ENCODE results near the gene IL1F10. TPM values are rescaled to one million over a fixed set of nuclear protein-coding genes. Genes with fewer than 3 reads are reported as not detected.

IL1F10 gene
- total and polyA plus RNA-seq, 4 experiments from 2014 or later = not detected

GRCh38 chr2:113032737-113033136 is 35.0 kb upstream of the IL1F10 start:
- POLR2A ChIA-PET (ENCODE audit: partially characterized antibody) = no interaction called here
- DNase-seq = no peak
- intact Hi-C loops (cut with micrococcal nuclease) = no loop called here
- Histone ChIP-seq H3K4me3 (ENCODE audit: low read length in 2 of 2) (no peak overlapping the region), H3K9me3 (ENCODE audit: control insufficient read depth in 1 of 2, low read length in 2 of 2) (no peaks in the 10 kb centered on the region), H3K27me3 (ENCODE audit: insufficient read depth, low read length) (no peaks in the 10 kb centered on the region), H3K36me3 (ENCODE audit: insufficient read depth, low read length) (no peaks in the 10 kb centered on the region), H3K4me1 (ENCODE audit: insufficient read depth, low read length) (no peaks in the 10 kb centered on the region), H3K27ac (ENCODE audit: low read depth, low read length) (no peak overlapping the region)
- CTCF ChIA-PET (ENCODE audit: partially characterized antibody) = interaction anchor here (1.6 kb wide), 1 partner anchor 13 kb away, joined by 3 read pairs; no protein-coding TSS in a partner anchor
- H3K9me3 Mint-ChIP-seq = peaks cover 0 to 1% (median 0%) of the 10 kb centered on the region in 8 donors
- H3K27me3 Mint-ChIP-seq = peaks cover 10 to 13% of the 10 kb centered on the region in 2 donors
- no peak overlapping the region for H3K4me3 Mint-ChIP-seq
- no peaks in the 10 kb centered on the region for H3K36me3 Mint-ChIP-seq
- no peaks in the 10 kb centered on the region for H3K4me1 Mint-ChIP-seq
- peak overlapping the region in 1 of 7 donors; percentile 45 for H3K27ac Mint-ChIP-seq

DNA sequence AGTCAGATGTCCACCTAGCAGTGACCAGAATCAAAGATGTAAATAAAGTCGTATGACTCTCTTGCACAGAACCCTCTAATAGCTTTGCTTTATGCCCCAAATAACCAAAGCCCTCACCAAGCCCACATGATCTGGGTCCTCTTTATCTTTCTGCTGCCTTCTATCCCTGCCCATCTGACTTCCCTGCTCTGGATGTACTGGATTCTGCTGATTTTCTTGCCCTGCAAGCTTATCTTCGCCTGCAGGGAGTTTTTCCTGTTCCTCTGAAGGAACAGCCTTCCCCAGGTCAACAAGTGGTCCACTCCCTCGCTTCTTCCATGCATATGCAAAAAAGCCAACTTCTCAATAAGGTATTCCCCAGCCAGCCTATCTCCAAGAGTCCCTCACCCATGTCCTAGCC is 33.8 kb upstream of the IL1F10 start:
- intact Hi-C loops (cut with micrococcal nuclease) = no loop called here
- H3K4me3 Mint-ChIP-seq = no peak overlapping the region
- H3K27ac Mint-ChIP-seq = no peak overlapping the region
- no peaks in the 10 kb centered on the region for H3K4me1 Mint-ChIP-seq
- no peak for DNase-seq
- no peaks in the 10 kb centered on the region for H3K27me3 ChIP-seq (ENCODE audit: insufficient read depth, low read length)
- H3K4me3 ChIP-seq (ENCODE audit: low read length in 2 of 2) = no peak overlapping the region
- no peaks in the 10 kb centered on the region for H3K9me3 ChIP-seq (ENCODE audit: control insufficient read depth in 1 of 2, low read length in 2 of 2)
- H3K36me3 ChIP-seq (ENCODE audit: insufficient read depth, low read length) = no peaks in the 10 kb centered on the region
- no peak overlapping the region for H3K27ac ChIP-seq (ENCODE audit: low read depth, low read length)
- ChIA-PET POLR2A (ENCODE audit: partially characterized antibody) (no interaction called here), CTCF (ENCODE audit: partially characterized antibody) (no interaction called here)
- H3K36me3 Mint-ChIP-seq = no peaks in the 10 kb centered on the region
- H3K27me3 Mint-ChIP-seq = peaks cover 15 to 18% of the 10 kb centered on the region in 2 donors
- H3K9me3 Mint-ChIP-seq = peaks cover 0 to 1% (median 0%) of the 10 kb centered on the region in 8 donors
- no peaks in the 10 kb centered on the region for H3K4me1 ChIP-seq (ENCODE audit: insufficient read depth, low read length)

GRCh38 chr2:113036763-113037162 is 31.0 kb upstream of the IL1F10 start:
- H3K27me3 Mint-ChIP-seq = peaks cover 12 to 13% of the 10 kb centered on the region in 2 donors
- CTCF ChIA-PET (ENCODE audit: partially characterized antibody) = no interaction called here
- H3K36me3 ChIP-seq (ENCODE audit: insufficient read depth, low read length) = no peaks in the 10 kb centered on the region
- no peaks in the 10 kb centered on the region for H3K4me1 ChIP-seq (ENCODE audit: insufficient read depth, low read length)
- H3K27ac ChIP-seq (ENCODE audit: low read depth, low read length) = no peak overlapping the region
- peaks cover 0 to 1% (median 0%) of the 10 kb centered on the region in 8 donors for H3K9me3 Mint-ChIP-seq
- intact Hi-C loops (cut with micrococcal nuclease) = no loop called here
- no peak overlapping the region for H3K4me3 Mint-ChIP-seq
- H3K27me3 ChIP-seq (ENCODE audit: insufficient read depth, low read length) = no peaks in the 10 kb centered on the region
- DNase-seq = no peak
- H3K4me3 ChIP-seq (ENCODE audit: low read length in 2 of 2) = no peak overlapping the region
- POLR2A ChIA-PET (ENCODE audit: partially characterized antibody) = no interaction called here
- H3K27ac Mint-ChIP-seq = no peak overlapping the region
- H3K36me3 Mint-ChIP-seq = no peaks in the 10 kb centered on the region
- H3K4me1 Mint-ChIP-seq = peaks cover 0 to 4% (median 2%) of the 10 kb centered on the region in 4 donors
- H3K9me3 ChIP-seq (ENCODE audit: control insufficient read depth in 1 of 2, low read length in 2 of 2) = no peaks in the 10 kb centered on the region

DNA sequence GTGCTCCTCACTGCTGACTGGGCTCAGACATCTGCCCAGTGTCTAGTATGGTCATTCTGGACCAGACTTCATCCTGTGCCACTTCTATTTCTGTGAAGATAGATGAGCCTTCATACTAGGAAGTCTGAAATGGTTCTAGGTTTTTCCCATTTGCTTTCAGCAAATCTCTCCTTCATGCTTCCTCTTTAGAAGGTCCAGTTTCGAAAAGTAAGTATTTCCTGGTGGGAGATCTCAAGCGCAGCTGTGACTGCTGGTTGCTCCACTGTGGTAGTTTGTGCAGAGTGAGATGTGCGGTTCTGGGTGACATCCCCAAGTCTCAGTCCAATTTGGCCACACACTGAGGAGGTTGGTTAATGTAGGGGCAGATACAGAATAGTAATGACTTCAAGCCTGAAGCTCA is 29.5 kb upstream of the IL1F10 start:
- ChIA-PET CTCF (ENCODE audit: partially characterized antibody) (no interaction called here), POLR2A (ENCODE audit: partially characterized antibody) (no interaction called here)
- no peak overlapping the region for H3K4me3 ChIP-seq (ENCODE audit: low read length in 2 of 2)
- H3K4me1 Mint-ChIP-seq = peaks cover 0 to 4% (median 2%) of the 10 kb centered on the region in 4 donors
- no peaks in the 10 kb centered on the region for H3K9me3 ChIP-seq (ENCODE audit: control insufficient read depth in 1 of 2, low read length in 2 of 2)
- intact Hi-C loops (cut with micrococcal nuclease) = no loop called here
- H3K4me3 Mint-ChIP-seq = no peak overlapping the region
- H3K27ac Mint-ChIP-seq = no peak overlapping the region
- H3K27me3 ChIP-seq (ENCODE audit: insufficient read depth, low read length) = no peaks in the 10 kb centered on the region
- no peaks in the 10 kb centered on the region for H3K36me3 Mint-ChIP-seq
- H3K9me3 Mint-ChIP-seq = peaks cover 0 to 1% (median 0%) of the 10 kb centered on the region in 8 donors
- H3K4me1 ChIP-seq (ENCODE audit: insufficient read depth, low read length) = no peaks in the 10 kb centered on the region
- DNase-seq = no peak
- peaks cover 12 to 13% of the 10 kb centered on the region in 2 donors for H3K27me3 Mint-ChIP-seq
- no peak overlapping the region for H3K27ac ChIP-seq (ENCODE audit: low read depth, low read length)
- no peaks in the 10 kb centered on the region for H3K36me3 ChIP-seq (ENCODE audit: insufficient read depth, low read length)

- Mint-ChIP-seq H3K27ac (no peak overlapping the region), H3K4me1 (peaks cover 0 to 4% (median 2%) of the 10 kb centered on the region in 4 donors), H3K27me3 (peaks cover 7 to 11% of the 10 kb centered on the region in 2 donors), H3K4me3 (no peak overlapping the region), H3K9me3 (peaks cover 0 to 1% (median 0%) of the 10 kb centered on the region in 8 donors), H3K36me3 (no peaks in the 10 kb centered on the region)
- Histone ChIP-seq H3K27me3 (ENCODE audit: insufficient read depth, low read length) (no peaks in the 10 kb centered on the region), H3K4me1 (ENCODE audit: insufficient read depth, low read length) (no peaks in the 10 kb centered on the region), H3K4me3 (ENCODE audit: low read length in 2 of 2) (no peak overlapping the region), H3K9me3 (ENCODE audit: control insufficient read depth in 1 of 2, low read length in 2 of 2) (no peaks in the 10 kb centered on the region), H3K36me3 (ENCODE audit: insufficient read depth, low read length) (no peaks in the 10 kb centered on the region), H3K27ac (ENCODE audit: low read depth, low read length) (no peak overlapping the region)
- intact Hi-C loops (cut with micrococcal nuclease) = no loop called here
- ChIA-PET CTCF (ENCODE audit: partially characterized antibody) (no interaction called here), POLR2A (ENCODE audit: partially characterized antibody) (no interaction called here)
- DNase-seq = no peak
Measured at GRCh38 chr2:113039158-113039557, 28.6 kb upstream of the IL1F10 start.

GRCh38 chr2:113039719-113040118 is 28.1 kb upstream of the IL1F10 start:
- H3K9me3 ChIP-seq (ENCODE audit: control insufficient read depth in 1 of 2, low read length in 2 of 2) = no peaks in the 10 kb centered on the region
- H3K4me1 ChIP-seq (ENCODE audit: insufficient read depth, low read length) = no peaks in the 10 kb centered on the region
- no peaks in the 10 kb centered on the region for H3K27me3 ChIP-seq (ENCODE audit: insufficient read depth, low read length)
- ChIA-PET CTCF (ENCODE audit: partially characterized antibody) (no interaction called here), POLR2A (ENCODE audit: partially characterized antibody) (no interaction called here)
- intact Hi-C loops (cut with micrococcal nuclease) = no loop called here
- H3K36me3 ChIP-seq (ENCODE audit: insufficient read depth, low read length) = no peaks in the 10 kb centered on the region
- Mint-ChIP-seq H3K4me3 (no peak overlapping the region), H3K4me1 (peaks cover 0 to 4% (median 2%) of the 10 kb centered on the region in 4 donors), H3K36me3 (no peaks in the 10 kb centered on the region), H3K27ac (no peak overlapping the region), H3K27me3 (peaks cover 7 to 10% of the 10 kb centered on the region in 2 donors), H3K9me3 (peaks cover 0 to 1% (median 0%) of the 10 kb centered on the region in 8 donors)
- no peak overlapping the region for H3K4me3 ChIP-seq (ENCODE audit: low read length in 2 of 2)
- DNase-seq = no peak
- no peak overlapping the region for H3K27ac ChIP-seq (ENCODE audit: low read depth, low read length)

DNA sequence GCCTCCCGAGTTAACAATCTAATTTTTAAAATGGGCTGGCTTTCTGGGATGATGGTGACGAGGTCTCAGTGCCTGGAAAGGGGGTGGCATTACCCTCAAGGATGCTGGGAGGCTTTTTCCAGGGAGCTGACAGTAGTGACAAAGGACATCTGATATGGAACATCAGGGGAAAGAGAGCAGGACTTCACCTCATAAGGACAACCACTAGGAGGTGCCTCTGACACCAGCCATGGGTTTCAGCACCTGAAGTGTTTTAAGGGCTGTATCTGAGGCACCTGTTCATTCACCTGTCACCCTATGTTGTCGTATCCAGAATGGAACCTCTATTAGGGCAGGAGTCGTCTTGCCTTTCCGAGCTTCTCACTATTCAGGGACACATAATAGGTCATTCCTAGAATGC is 25.9 kb upstream of the IL1F10 start:
- Mint-ChIP-seq H3K27ac (no peak overlapping the region), H3K4me3 (no peak overlapping the region), H3K36me3 (no peaks in the 10 kb centered on the region), H3K4me1 (peaks cover 0 to 4% (median 2%) of the 10 kb centered on the region in 4 donors), H3K9me3 (no peaks in the 10 kb centered on the region), H3K27me3 (peaks cover 8 to 9% of the 10 kb centered on the region in 2 donors)
- H3K27ac ChIP-seq (ENCODE audit: low read depth, low read length) = no peak overlapping the region
- intact Hi-C loops (cut with micrococcal nuclease) = no loop called here
- H3K4me3 ChIP-seq (ENCODE audit: low read length in 2 of 2) = no peak overlapping the region
- CTCF ChIA-PET (ENCODE audit: partially characterized antibody) = no interaction called here
- no peaks in the 10 kb centered on the region for H3K9me3 ChIP-seq (ENCODE audit: control insufficient read depth in 1 of 2, low read length in 2 of 2)
- no peak for DNase-seq
- H3K36me3 ChIP-seq (ENCODE audit: insufficient read depth, low read length) = no peaks in the 10 kb centered on the region
- no peaks in the 10 kb centered on the region for H3K27me3 ChIP-seq (ENCODE audit: insufficient read depth, low read length)
- H3K4me1 ChIP-seq (ENCODE audit: insufficient read depth, low read length) = no peaks in the 10 kb centered on the region
- POLR2A ChIA-PET (ENCODE audit: partially characterized antibody) = no interaction called here

- H3K27me3 Mint-ChIP-seq = peaks cover 4 to 6% of the 10 kb centered on the region in 2 donors
- no peak overlapping the region for H3K4me3 ChIP-seq (ENCODE audit: low read length in 2 of 2)
- CTCF ChIA-PET (ENCODE audit: partially characterized antibody) = interaction anchor here (1.0 kb wide), 1 partner anchor 14 kb away, joined by 3 read pairs; no protein-coding TSS in a partner anchor
Measured at GRCh38 chr2:113046465-113046864, 21.3 kb upstream of the IL1F10 start.

More at GRCh38 chr2:113046465-113046864, 21.3 kb upstream of the IL1F10 start:
- Histone ChIP-seq H3K36me3 (ENCODE audit: insufficient read depth, low read length) (no peaks in the 10 kb centered on the region), H3K4me1 (ENCODE audit: insufficient read depth, low read length) (no peaks in the 10 kb centered on the region), H3K9me3 (ENCODE audit: control insufficient read depth in 1 of 2, low read length in 2 of 2) (no peaks in the 10 kb centered on the region), H3K27ac (ENCODE audit: low read depth, low read length) (no peak overlapping the region), H3K27me3 (ENCODE audit: insufficient read depth, low read length) (no peaks in the 10 kb centered on the region)
- Mint-ChIP-seq H3K4me1 (no peaks in the 10 kb centered on the region), H3K36me3 (no peaks in the 10 kb centered on the region), H3K27ac (no peak overlapping the region), H3K4me3 (no peak overlapping the region), H3K9me3 (peaks cover 0 to 3% (median 0%) of the 10 kb centered on the region in 8 donors)
- POLR2A ChIA-PET (ENCODE audit: partially characterized antibody) = interaction anchor here (1.0 kb wide), 1 partner anchor 50 kb away, joined by 3 read pairs; no protein-coding TSS in a partner anchor
- intact Hi-C loops (cut with micrococcal nuclease) = no loop called here
- no peak for DNase-seq
